EH (cell line): ENCODE measurements around the gene PTCSC3.
"Not testable (repeated sequence)": the region's sequence is repeated elsewhere in the genome, so short reads cannot be mapped to it uniquely, and the experiment has no call there.

Source experiments
- DNase-seq: peaks from one replicate; pipeline ENCODE4 v3.0.0-alpha.2; 2015; ENCODE audit warnings: low read depth

Gene PTCSC3

GRCh38 chr14:36173161-36173560 is 3.4 kb downstream of the PTCSC3 start:
- DNase-seq: no peak

- no peak for DNase-seq
Observed at GRCh38 chr14:36171607-36172006, 4.9 kb downstream of the PTCSC3 start.

- no peak for DNase-seq
Observed at GRCh38 chr14:36167431-36167830, 9.1 kb downstream of the PTCSC3 start.

GRCh38 chr14:36163451-36163850 is 13.1 kb downstream of the PTCSC3 start:
- no peak for DNase-seq

- DNase-seq: no peak
Observed at GRCh38 chr14:36162267-36162666, 14.3 kb downstream of the PTCSC3 start.

- DNase-seq: no peak
Observed at GRCh38 chr14:36161776-36162175, 14.7 kb downstream of the PTCSC3 start.

GRCh38 chr14:36151335-36151734 is 25.2 kb downstream of the PTCSC3 start:
- DNase-seq: no peak

GRCh38 chr14:36134038-36134437 is 42.5 kb downstream of the PTCSC3 start:
- no peak for DNase-seq

GRCh38 chr14:36132826-36133225 is 43.7 kb downstream of the PTCSC3 start:
- no peak for DNase-seq

- DNase-seq: no peak
Observed at GRCh38 chr14:36130186-36130585, 46.3 kb downstream of the PTCSC3 start.

GRCh38 chr14:36129181-36129580 is 47.3 kb downstream of the PTCSC3 start:
- DNase-seq: no peak

GRCh38 chr14:36113341-36113740 is 63.2 kb downstream of the PTCSC3 start:
- DNase-seq: no peak

GRCh38 chr14:36111822-36112583 is 64.5 kb downstream of the PTCSC3 start:
- no peak for DNase-seq

GRCh38 chr14:36105401-36105800 is 71.1 kb downstream of the PTCSC3 start:
- peak; percentile 4 for DNase-seq

- not testable (repeated sequence) for DNase-seq
Observed at GRCh38 chr14:36104258-36104657, 72.3 kb downstream of the PTCSC3 start.

- no peak for DNase-seq
Observed at GRCh38 chr14:36099619-36100018, 76.9 kb downstream of the PTCSC3 start.

GRCh38 chr14:36097356-36097755 is 79.2 kb downstream of the PTCSC3 start:
- no peak for DNase-seq

- DNase-seq: peak; percentile 20
Observed at GRCh38 chr14:36096090-36096489, 80.4 kb downstream of the PTCSC3 start.

GRCh38 chr14:36094963-36095362 is 81.6 kb downstream of the PTCSC3 start:
- no peak for DNase-seq

GRCh38 chr14:36091096-36091495 is 85.4 kb downstream of the PTCSC3 start:
- DNase-seq: peak; percentile 95

- no peak for DNase-seq
Observed at GRCh38 chr14:36087411-36087810, 89.1 kb downstream of the PTCSC3 start.

GRCh38 chr14:36086629-36087395 is 89.7 kb downstream of the PTCSC3 start:
- DNase-seq: peak; percentile 21

GRCh38 chr14:36085861-36086260 is 90.7 kb downstream of the PTCSC3 start:
- peak; percentile 11 for DNase-seq
